ENCODE data around the gene LUC7L2. TPM values are rescaled to one million over a fixed set of nuclear protein-coding genes. Genes with fewer than 3 reads are reported as not detected.

LUC7L2 gene
- total and polyA plus RNA-seq, 4 donors, result 16.2 to 38.9 (median 22.9) TPM

DNA sequence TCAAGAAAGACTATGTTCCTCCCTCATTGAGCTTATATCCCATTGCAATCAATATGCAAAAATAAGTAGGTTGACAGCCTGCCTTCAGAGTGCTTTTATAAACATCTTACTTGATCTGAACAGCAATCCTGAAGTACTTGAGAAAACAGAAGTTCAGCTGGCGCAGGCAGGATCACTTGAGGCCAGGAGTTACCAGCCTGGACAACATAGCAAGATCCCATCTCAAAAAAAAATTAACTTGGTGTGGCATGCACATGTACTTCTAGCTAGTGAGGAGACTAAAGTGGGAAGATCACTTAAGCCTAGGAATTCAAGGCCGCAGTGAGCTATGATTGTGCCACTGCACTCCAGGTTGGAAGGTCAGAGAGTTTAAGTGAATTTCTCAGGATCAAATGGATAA lies 30.1 kb downstream of the LUC7L2 start:
- DNase-seq (ENCODE audit: low spot score), result no peak
- Histone ChIP-seq H3K4me3 (ENCODE audit: low read depth in 1 of 3, low read length in 3 of 3) (no peak overlapping the region), H3K4me1 (ENCODE audit: control insufficient read depth in 4 of 4, insufficient read depth in 4 of 4, low read length in 3 of 4) (no peaks in the 10 kb centered on the region), H3K27me3 (ENCODE audit: control insufficient read depth in 4 of 4, insufficient read depth in 4 of 4, low read length in 3 of 4) (no peaks in the 10 kb centered on the region), H3K9me3 (ENCODE audit: control insufficient read depth in 4 of 4, low read length in 3 of 4) (no peaks in the 10 kb centered on the region), H3K27ac (ENCODE audit: low read depth in 1 of 2, low read length in 2 of 2) (no peak overlapping the region), H3K36me3 (ENCODE audit: control insufficient read depth in 4 of 4, insufficient read depth in 3 of 4, low read depth in 1 of 4, low read length in 3 of 4) (peaks cover 3 to 46% (median 29%) of the 10 kb centered on the region in 4 donors), H3K9ac (ENCODE audit: low read depth in 1 of 2, low read length in 2 of 2) (no peak overlapping the region)
- no peak for TF ChIP-seq SP1 (IDR thresholded peaks at IDR 0.05)
- 96% methylated on average over 2 of the region's 2 CpGs for WGBS

DNA sequence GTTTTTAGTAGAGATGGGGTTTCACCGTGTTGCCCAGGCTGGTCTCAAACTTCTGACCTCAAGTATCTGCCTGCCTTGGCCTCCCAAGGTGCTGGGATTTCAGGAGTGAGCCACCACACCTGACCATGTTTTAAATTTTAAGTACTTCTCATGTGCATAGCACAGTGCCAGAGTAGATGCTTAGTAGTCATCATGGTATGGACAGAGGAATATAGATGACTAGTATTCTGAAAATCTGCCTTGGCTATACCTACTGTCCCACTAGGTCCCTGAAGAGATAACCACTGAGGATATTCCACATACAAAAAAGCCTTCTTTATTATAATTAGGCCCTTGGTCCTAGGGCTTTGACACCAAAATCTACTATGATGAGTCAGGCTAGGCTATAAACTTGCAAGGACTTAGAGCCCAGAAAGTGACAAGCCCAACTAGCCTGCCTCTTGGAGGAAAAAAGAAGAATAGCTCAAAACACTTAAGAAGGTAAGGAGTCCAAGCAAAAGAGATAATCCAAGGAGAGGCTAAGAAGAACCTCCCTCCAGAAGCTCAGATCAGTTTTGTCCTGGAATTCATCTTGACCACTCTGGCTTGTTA lies 34.0 kb downstream of the LUC7L2 start:
- H3K27me3 ChIP-seq (ENCODE audit: control insufficient read depth in 4 of 4, insufficient read depth in 4 of 4, low read length in 3 of 4), result no peaks in the 10 kb centered on the region
- WGBS, result 96% methylated on average over 1 of the region's 1 CpG
- TF ChIP-seq SP1 (IDR thresholded peaks at IDR 0.05) (no peak), NR2F2 (IDR thresholded peaks at IDR 0.05) (no peak), RXRA (IDR thresholded peaks at IDR 0.05) (no peak), FOXA1 (IDR thresholded peaks at IDR 0.05) (no peak), RAD21 (IDR thresholded peaks at IDR 0.05) (no peak), HNF4A (conservative IDR thresholded peaks at IDR 0.05) (no peak), GABPA (IDR thresholded peaks at IDR 0.05 in 1 of 2, conservative IDR thresholded peaks at IDR 0.05 in 1 of 2) (no peak)
- TF ChIP-seq, protein P1, sequence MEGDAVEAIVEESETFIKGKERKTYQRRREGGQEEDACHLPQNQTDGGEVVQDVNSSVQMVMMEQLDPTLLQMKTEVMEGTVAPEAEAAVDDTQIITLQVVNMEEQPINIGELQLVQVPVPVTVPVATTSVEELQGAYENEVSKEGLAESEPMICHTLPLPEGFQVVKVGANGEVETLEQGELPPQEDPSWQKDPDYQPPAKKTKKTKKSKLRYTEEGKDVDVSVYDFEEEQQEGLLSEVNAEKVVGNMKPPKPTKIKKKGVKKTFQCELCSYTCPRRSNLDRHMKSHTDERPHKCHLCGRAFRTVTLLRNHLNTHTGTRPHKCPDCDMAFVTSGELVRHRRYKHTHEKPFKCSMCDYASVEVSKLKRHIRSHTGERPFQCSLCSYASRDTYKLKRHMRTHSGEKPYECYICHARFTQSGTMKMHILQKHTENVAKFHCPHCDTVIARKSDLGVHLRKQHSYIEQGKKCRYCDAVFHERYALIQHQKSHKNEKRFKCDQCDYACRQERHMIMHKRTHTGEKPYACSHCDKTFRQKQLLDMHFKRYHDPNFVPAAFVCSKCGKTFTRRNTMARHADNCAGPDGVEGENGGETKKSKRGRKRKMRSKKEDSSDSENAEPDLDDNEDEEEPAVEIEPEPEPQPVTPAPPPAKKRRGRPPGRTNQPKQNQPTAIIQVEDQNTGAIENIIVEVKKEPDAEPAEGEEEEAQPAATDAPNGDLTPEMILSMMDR (IDR thresholded peaks at IDR 0.05; ENCODE audit: low read depth, low read length, missing input control), result no peak
- H3K4me1 ChIP-seq (ENCODE audit: control insufficient read depth in 4 of 4, insufficient read depth in 4 of 4, low read length in 3 of 4), result no peaks in the 10 kb centered on the region
- no peak overlapping the region for H3K9ac ChIP-seq (ENCODE audit: low read depth in 1 of 2, low read length in 2 of 2)
- no peak overlapping the region for H3K27ac ChIP-seq (ENCODE audit: low read depth in 1 of 2, low read length in 2 of 2)
- H3K36me3 ChIP-seq (ENCODE audit: control insufficient read depth in 4 of 4, insufficient read depth in 3 of 4, low read depth in 1 of 4, low read length in 3 of 4), result peaks cover 3 to 36% (median 32%) of the 10 kb centered on the region in 4 donors
- no peak overlapping the region for H3K4me3 ChIP-seq (ENCODE audit: low read depth in 1 of 3, low read length in 3 of 3)
- no peak for DNase-seq (ENCODE audit: low spot score)
- H3K9me3 ChIP-seq (ENCODE audit: control insufficient read depth in 4 of 4, low read length in 3 of 4), result no peaks in the 10 kb centered on the region

DNA sequence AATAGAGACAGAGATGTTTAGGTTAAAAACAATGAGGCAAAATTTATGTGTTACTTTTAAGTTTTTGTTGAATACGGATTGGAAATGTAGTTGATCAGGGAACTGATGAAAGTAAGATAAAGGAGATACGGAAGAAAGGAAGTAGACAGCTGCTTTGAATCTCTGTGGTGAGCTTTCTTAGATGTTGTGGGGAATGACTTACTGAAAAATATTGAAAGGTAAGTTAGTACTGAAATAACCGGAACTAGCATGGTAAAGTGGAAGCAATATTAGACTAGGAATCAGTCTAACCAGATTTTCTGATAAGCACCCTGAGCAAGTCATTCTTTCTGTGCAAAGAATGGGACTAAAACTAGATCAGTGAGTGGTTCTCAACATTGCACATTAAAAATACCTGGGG lies 34.8 kb downstream of the LUC7L2 start:
- Histone ChIP-seq H3K27me3 (ENCODE audit: control insufficient read depth in 4 of 4, insufficient read depth in 4 of 4, low read length in 3 of 4) (no peaks in the 10 kb centered on the region), H3K9me3 (ENCODE audit: control insufficient read depth in 4 of 4, low read length in 3 of 4) (no peaks in the 10 kb centered on the region), H3K4me3 (ENCODE audit: low read depth in 1 of 3, low read length in 3 of 3) (no peak overlapping the region), H3K36me3 (ENCODE audit: control insufficient read depth in 4 of 4, insufficient read depth in 3 of 4, low read depth in 1 of 4, low read length in 3 of 4) (peaks cover 3 to 36% (median 32%) of the 10 kb centered on the region in 4 donors), H3K9ac (ENCODE audit: low read depth in 1 of 2, low read length in 2 of 2) (no peak overlapping the region), H3K27ac (ENCODE audit: low read depth in 1 of 2, low read length in 2 of 2) (no peak overlapping the region), H3K4me1 (ENCODE audit: control insufficient read depth in 4 of 4, insufficient read depth in 4 of 4, low read length in 3 of 4) (no peaks in the 10 kb centered on the region)
- WGBS, result 90% methylated on average over 3 of the region's 3 CpGs
- DNase-seq (ENCODE audit: low spot score), result no peak
- no peak for TF ChIP-seq EGR1 (IDR thresholded peaks at IDR 0.05; ENCODE audit: low read depth in 2 of 2)
- TF ChIP-seq, protein P2, sequence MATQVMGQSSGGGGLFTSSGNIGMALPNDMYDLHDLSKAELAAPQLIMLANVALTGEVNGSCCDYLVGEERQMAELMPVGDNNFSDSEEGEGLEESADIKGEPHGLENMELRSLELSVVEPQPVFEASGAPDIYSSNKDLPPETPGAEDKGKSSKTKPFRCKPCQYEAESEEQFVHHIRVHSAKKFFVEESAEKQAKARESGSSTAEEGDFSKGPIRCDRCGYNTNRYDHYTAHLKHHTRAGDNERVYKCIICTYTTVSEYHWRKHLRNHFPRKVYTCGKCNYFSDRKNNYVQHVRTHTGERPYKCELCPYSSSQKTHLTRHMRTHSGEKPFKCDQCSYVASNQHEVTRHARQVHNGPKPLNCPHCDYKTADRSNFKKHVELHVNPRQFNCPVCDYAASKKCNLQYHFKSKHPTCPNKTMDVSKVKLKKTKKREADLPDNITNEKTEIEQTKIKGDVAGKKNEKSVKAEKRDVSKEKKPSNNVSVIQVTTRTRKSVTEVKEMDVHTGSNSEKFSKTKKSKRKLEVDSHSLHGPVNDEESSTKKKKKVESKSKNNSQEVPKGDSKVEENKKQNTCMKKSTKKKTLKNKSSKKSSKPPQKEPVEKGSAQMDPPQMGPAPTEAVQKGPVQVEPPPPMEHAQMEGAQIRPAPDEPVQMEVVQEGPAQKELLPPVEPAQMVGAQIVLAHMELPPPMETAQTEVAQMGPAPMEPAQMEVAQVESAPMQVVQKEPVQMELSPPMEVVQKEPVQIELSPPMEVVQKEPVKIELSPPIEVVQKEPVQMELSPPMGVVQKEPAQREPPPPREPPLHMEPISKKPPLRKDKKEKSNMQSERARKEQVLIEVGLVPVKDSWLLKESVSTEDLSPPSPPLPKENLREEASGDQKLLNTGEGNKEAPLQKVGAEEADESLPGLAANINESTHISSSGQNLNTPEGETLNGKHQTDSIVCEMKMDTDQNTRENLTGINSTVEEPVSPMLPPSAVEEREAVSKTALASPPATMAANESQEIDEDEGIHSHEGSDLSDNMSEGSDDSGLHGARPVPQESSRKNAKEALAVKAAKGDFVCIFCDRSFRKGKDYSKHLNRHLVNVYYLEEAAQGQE (IDR thresholded peaks at IDR 0.05), result no peak
- no peak for TF ChIP-seq TAF1 (conservative IDR thresholded peaks at IDR 0.05)
- TF ChIP-seq YY1 (IDR thresholded peaks at IDR 0.05), result no peak
- TF ChIP-seq SP1 (IDR thresholded peaks at IDR 0.05), result no peak
- TF ChIP-seq RAD21 (IDR thresholded peaks at IDR 0.05), result no peak
- TF ChIP-seq FOXA2 (IDR thresholded peaks at IDR 0.05), result no peak
- TF ChIP-seq, protein P1 (IDR thresholded peaks at IDR 0.05; ENCODE audit: low read depth, low read length, missing input control), result no peak
- no peak for TF ChIP-seq HNF4G (IDR thresholded peaks at IDR 0.05)
- TF ChIP-seq RXRA (IDR thresholded peaks at IDR 0.05), result no peak
- TF ChIP-seq FOXA1 (IDR thresholded peaks at IDR 0.05), result no peak
- TF ChIP-seq HNF4A (conservative IDR thresholded peaks at IDR 0.05), result no peak
- TF ChIP-seq, protein P3, sequence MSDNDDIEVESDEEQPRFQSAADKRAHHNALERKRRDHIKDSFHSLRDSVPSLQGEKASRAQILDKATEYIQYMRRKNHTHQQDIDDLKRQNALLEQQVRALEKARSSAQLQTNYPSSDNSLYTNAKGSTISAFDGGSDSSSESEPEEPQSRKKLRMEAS (IDR thresholded peaks at IDR 0.05), result no peak
- TF ChIP-seq, protein P4, sequence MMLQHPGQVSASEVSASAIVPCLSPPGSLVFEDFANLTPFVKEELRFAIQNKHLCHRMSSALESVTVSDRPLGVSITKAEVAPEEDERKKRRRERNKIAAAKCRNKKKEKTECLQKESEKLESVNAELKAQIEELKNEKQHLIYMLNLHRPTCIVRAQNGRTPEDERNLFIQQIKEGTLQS (IDR thresholded peaks at IDR 0.05), result no peak
- TF ChIP-seq, protein P5, sequence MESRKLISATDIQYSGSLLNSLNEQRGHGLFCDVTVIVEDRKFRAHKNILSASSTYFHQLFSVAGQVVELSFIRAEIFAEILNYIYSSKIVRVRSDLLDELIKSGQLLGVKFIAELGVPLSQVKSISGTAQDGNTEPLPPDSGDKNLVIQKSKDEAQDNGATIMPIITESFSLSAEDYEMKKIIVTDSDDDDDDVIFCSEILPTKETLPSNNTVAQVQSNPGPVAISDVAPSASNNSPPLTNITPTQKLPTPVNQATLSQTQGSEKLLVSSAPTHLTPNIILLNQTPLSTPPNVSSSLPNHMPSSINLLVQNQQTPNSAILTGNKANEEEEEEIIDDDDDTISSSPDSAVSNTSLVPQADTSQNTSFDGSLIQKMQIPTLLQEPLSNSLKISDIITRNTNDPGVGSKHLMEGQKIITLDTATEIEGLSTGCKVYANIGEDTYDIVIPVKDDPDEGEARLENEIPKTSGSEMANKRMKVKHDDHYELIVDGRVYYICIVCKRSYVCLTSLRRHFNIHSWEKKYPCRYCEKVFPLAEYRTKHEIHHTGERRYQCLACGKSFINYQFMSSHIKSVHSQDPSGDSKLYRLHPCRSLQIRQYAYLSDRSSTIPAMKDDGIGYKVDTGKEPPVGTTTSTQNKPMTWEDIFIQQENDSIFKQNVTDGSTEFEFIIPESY (IDR thresholded peaks at IDR 0.05), result no peak
- TF ChIP-seq GABPA (IDR thresholded peaks at IDR 0.05 in 1 of 2, conservative IDR thresholded peaks at IDR 0.05 in 1 of 2), result no peak
- no peak for TF ChIP-seq NR2F2 (IDR thresholded peaks at IDR 0.05)

All from liver (tissue), 9 donors.